ENCODE data around the gene SCGB1C1. TPM values are rescaled to one million over a fixed set of nuclear protein-coding genes. Genes with fewer than 3 reads are reported as not detected.

The SCGB1C1 gene
- total and polyA plus RNA-seq, 2 of the 8 experiments (the other 6 are each of a cell fraction or from before 2014, with no cell fraction given), result not detected

DNA sequence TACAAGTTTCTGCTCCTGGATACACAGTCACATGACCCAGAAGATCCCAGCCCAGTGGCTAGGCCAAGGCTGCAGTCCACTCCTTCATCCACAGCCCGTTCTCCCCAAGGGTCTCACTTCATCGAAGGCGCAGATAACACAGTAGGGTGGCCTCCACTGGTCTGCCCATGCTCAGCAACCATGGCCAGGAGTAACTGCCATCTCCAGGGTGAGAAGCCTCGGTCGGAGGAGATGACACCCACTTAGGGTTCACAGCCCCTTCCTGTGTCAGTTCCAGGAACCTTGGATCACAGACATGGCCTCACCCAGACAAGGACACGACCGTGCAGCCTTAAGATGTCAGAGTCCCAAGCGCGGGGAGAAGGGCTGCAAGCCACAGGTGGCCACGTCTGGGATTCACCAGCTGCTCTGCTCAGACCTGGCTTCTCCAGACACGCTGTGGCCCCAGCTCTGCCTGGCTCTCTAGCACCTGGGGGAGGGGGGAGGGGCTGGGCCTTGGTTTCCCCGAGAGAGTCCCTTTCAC lies 11.8 kb downstream of the SCGB1C1 start:
- Histone ChIP-seq H3K4ac (replicated peaks; ENCODE audit: insufficient read length, low read depth, low read length) (no peak overlapping the region), H3K9ac (replicated peaks in 1 of 4; ENCODE audit: extremely low read depth in 1 of 4, low read depth in 3 of 4, low read length in 3 of 4) (no peak overlapping the region), H3K18ac (ENCODE audit: extremely low read depth, low read length) (no peak overlapping the region), H4K91ac (replicated peaks; ENCODE audit: insufficient read length, low read length) (no peak overlapping the region), H3K9me3 (ENCODE audit: insufficient read depth in 2 of 2, low read depth in 1 of 2, low read length in 1 of 2) (no peaks in the 10 kb centered on the region), H2BK120ac (replicated peaks; ENCODE audit: low read depth, low read length) (no peak overlapping the region), H3K23me2 (ENCODE audit: low read depth, low read length) (peaks cover 22% of the 10 kb centered on the region), H2BK5ac (ENCODE audit: low read depth, low read length) (no peak overlapping the region), H2AFZ (ENCODE audit: low read length) (no peak overlapping the region), H3K14ac (ENCODE audit: insufficient read length) (no peak overlapping the region), H2BK12ac (ENCODE audit: low read depth, low read length) (no peak overlapping the region), H2AK5ac (ENCODE audit: low read depth, low read length) (no peak overlapping the region), H3K27me3 (replicated peaks in 1 of 4; ENCODE audit: control insufficient read depth in 3 of 4, extremely low read depth in 1 of 4, insufficient read depth in 3 of 4, low read length in 3 of 4) (no peaks in the 10 kb centered on the region), H3K4me3 (ENCODE audit: extremely low read depth in 1 of 4, insufficient read depth in 2 of 4, low read depth in 3 of 4, low read length in 4 of 4) (no peak overlapping the region), H4K5ac (ENCODE audit: insufficient read length, low read depth, low read length) (no peak overlapping the region), H3K56ac (replicated peaks; ENCODE audit: insufficient read length, low read depth, low read length) (no peak overlapping the region), H2BK20ac (ENCODE audit: low read length) (no peak overlapping the region), H3K4me2 (ENCODE audit: insufficient read depth in 1 of 2, low read depth in 2 of 2, low read length in 2 of 2) (no peak overlapping the region), H3K79me1 (ENCODE audit: low read depth, low read length) (peaks cover 6% of the 10 kb centered on the region), H3K27ac (ENCODE audit: low read depth, low read length) (no peak overlapping the region), H3K23ac (ENCODE audit: insufficient read length) (no peak overlapping the region), H2BK15ac (ENCODE audit: low read length) (no peak overlapping the region), H4K20me1 (replicated peaks in 1 of 2; ENCODE audit: control insufficient read depth in 1 of 2, insufficient read depth in 2 of 2, low read length in 2 of 2) (peaks cover 0 to 31% of the 10 kb centered on the region in 2 experiments), H3K36me3 (ENCODE audit: control insufficient read depth in 2 of 4, insufficient read depth in 4 of 4, low read length in 3 of 4) (peaks cover 0 to 11% (median 4%) of the 10 kb centered on the region in 4 experiments; a peak in 6 of 8 replicates), H3K79me2 (ENCODE audit: control insufficient read depth in 1 of 2, insufficient read depth in 2 of 2, low read length in 2 of 2) (peaks cover 0 to 19% of the 10 kb centered on the region in 2 experiments; a peak in 3 of 4 replicates), H4K8ac (ENCODE audit: extremely low read depth, insufficient read depth, low read length) (peak overlapping the region; percentile 31; the same call in 1 of the 2 replicates), H3K4me1 (replicated peaks in 1 of 4; ENCODE audit: control insufficient read depth in 3 of 4, insufficient read depth in 4 of 4, low read length in 3 of 4) (peaks cover 0 to 19% (median 7%) of the 10 kb centered on the region in 4 experiments; a peak in 5 of 7 replicates)
- ChIA-PET POLR2A (ENCODE audit: partially characterized antibody) (interaction anchor here (1.4 kb wide), 1 partner anchor 14 kb away, joined by 3 read pairs; no protein-coding TSS in a partner anchor), CTCF (ENCODE audit: partially characterized antibody) (interaction anchor here (0.6 to 1.4 kb wide), 3 partner anchors 34 to 159 kb away, joined by 3 to 4 read pairs (median 4); no protein-coding TSS in a partner anchor)
- DNase-seq (ENCODE audit: low read depth in 1 of 2, low spot score in 2 of 2), result no peak
- FAIRE-seq, result no peak
- 85% methylated on average over 11 of the region's 12 CpGs; no CpG with 5 or more reads in 1 of the 2 experiments for WGBS, 2 experiments (ENCODE audit: extremely low coverage in 1 of 2, insufficient coverage in 1 of 2, insufficient read length in 1 of 2, insufficient replicate concordance in 2 of 2, low coverage in 1 of 2, low lambda C conversion rate in 2 of 2, missing lambda C conversion rate in 1 of 2)
- TF ChIP-seq E2F6 (IDR thresholded peaks at IDR 0.05) (no peak), BACH1 (IDR thresholded peaks at IDR 0.05; ENCODE audit: low read length) (no peak), CEBPB (IDR thresholded peaks at IDR 0.05; ENCODE audit: low read depth, low read length) (no peak), CTCF (IDR thresholded peaks at IDR 0.05; ENCODE audit: control extremely low read depth in 1 of 3, insufficient read depth in 1 of 3, low read depth in 1 of 3, low read length in 3 of 3) (no peak), HDAC6 (IDR thresholded peaks at IDR 0.05; ENCODE audit: low read depth, low read length) (no peak), TAF1 (IDR thresholded peaks at IDR 0.05; ENCODE audit: low read depth, low read length) (no peak), MAFK (IDR thresholded peaks at IDR 0.05; ENCODE audit: low read depth, low read length) (no peak), SUZ12 (IDR thresholded peaks at IDR 0.05; ENCODE audit: low read length) (no peak), SIX5 (IDR thresholded peaks at IDR 0.05; ENCODE audit: low read depth, low read length) (no peak), SP1 (IDR thresholded peaks at IDR 0.05; ENCODE audit: low read depth, low read length) (no peak), YY1 (IDR thresholded peaks at IDR 0.05; ENCODE audit: low read depth, low read length) (no peak)

All from H1 (cell line).